K562 (cell line): Measurements from ENCODE around the gene ENDOU. TPM values are rescaled to one million over a fixed set of nuclear protein-coding genes. Genes with fewer than 3 reads are reported as not detected.
A peak's percentile ranks its signal among the peaks of the same experiment; 100 is the strongest.

Source experiments
- ATAC-seq: fragments of 200-7000 bp; cut with Tn5 transposase; 3 replicates; pipeline ENCODE4 v1.9.1; 2020; ENCODE audit warnings: moderate library complexity
- BruUV-seq: library from RNA; stranded (reverse); fragments of 400-500 nt; replicated peaks from 2 replicates; lab custom pipeline; 2021; lab: Mats Ljungman, UMichigan
- CTCF ChIA-PET: fragments of 300-600 bp; formaldehyde crosslinking; extraction: SDS; loops from one replicate; lab custom pipeline; 2021; ENCODE audit warnings: low intra/inter-chr PET ratio; lab: Yijun Ruan, JAX
- POLR2A ChIA-PET: fragments of 300-600, 350-650 bp; sonication (Branson Sonifier 250); formaldehyde crosslinking; extraction: SDS; loops from one replicate; lab custom pipeline; 2021; ENCODE audit warnings: antibody characterized with exemption, inconsistent platforms; lab: Yijun Ruan, JAX
- DNase-seq, 4 experiments: peaks; one replicate each; pipeline versions ENCODE4 v3.0.0 to v3.0.0-alpha.2; 2011 to 2018; ENCODE audit warnings: low spot score in 3 of 4, mixed read lengths in 3 of 4; ENCODE audit errors: extremely low read depth in 1 of 4
- FAIRE-seq: peaks from 2 replicates; lab custom pipeline; 2011; peaks lifted over from hg19 to GRCh38; lab: Jason Lieb, UNC
- H2AFZ ChIP-seq: 2 replicates; pipeline ENCODE4 v1.6.0; 2011; ENCODE audit warnings: low read depth, low read length, control low read depth, inconsistent platforms
- H3K27ac ChIP-seq: fragments of 200-600 bp; 3 replicates; pipeline ENCODE4 v1.8.0; 2011; ENCODE audit warnings: low read depth, mild to moderate bottlenecking, control low read depth, inconsistent platforms, low read length, moderate library complexity, mixed read lengths; ENCODE audit errors: extremely low read depth
- H3K27me3 ChIP-seq, 2 experiments: fragments of 300-600 bp in 1 of 2; 2 replicates in 1 of 2; 3 replicates in 1 of 2; pipeline versions ENCODE4 v1.6.0 to v1.8.0; 2011; ENCODE audit warnings: inconsistent platforms in 2 of 2, low read length in 2 of 2, mild to moderate bottlenecking in 1 of 2, mixed read lengths in 1 of 2, moderate library complexity in 1 of 2; ENCODE audit not compliant: control insufficient read depth in 2 of 2, insufficient read depth in 2 of 2
- H3K36me3 ChIP-seq: fragments of 300-600 bp; 3 replicates; pipeline ENCODE4 v1.8.0; 2011; ENCODE audit warnings: mild to moderate bottlenecking, low read length, inconsistent platforms; ENCODE audit not compliant: control insufficient read depth, insufficient read depth
- H3K4me1 ChIP-seq, 2 experiments: fragments of 200-600 bp in 1 of 2; replicated peaks in 1 of 2; 2 replicates in 1 of 2; 3 replicates in 1 of 2; pipeline versions ENCODE4 v1.5.1 to v1.8.0; 2011; ENCODE audit warnings: inconsistent platforms in 2 of 2, low read length in 2 of 2, mild to moderate bottlenecking in 1 of 2, mixed read lengths in 1 of 2, moderate library complexity in 1 of 2; ENCODE audit not compliant: control insufficient read depth in 2 of 2, insufficient read depth in 2 of 2
- H3K4me2 ChIP-seq: 2 replicates; pipeline ENCODE4 v1.6.1; 2011; ENCODE audit warnings: low read length, control low read depth, inconsistent platforms, mixed read lengths; ENCODE audit not compliant: insufficient read depth
- H3K4me3 ChIP-seq: fragments of 200-600 bp; sonication (generic), shearing (Covaris generic); 2 replicates; pipeline ENCODE4 v1.5.1; 2016; ENCODE audit warnings: control low read depth, inconsistent platforms
- H3K79me2 ChIP-seq: fragments of 200-600 bp; 3 replicates; pipeline ENCODE4 v1.8.0; 2011; ENCODE audit warnings: low read length, inconsistent platforms; ENCODE audit not compliant: control insufficient read depth, insufficient read depth
- H3K9ac ChIP-seq, 2 experiments: 2 replicates each; pipeline versions ENCODE4 v1.6.0 to v1.6.1; 2011; ENCODE audit warnings: low read depth in 2 of 2, low read length in 2 of 2, control low read depth in 1 of 2, inconsistent platforms in 1 of 2, mild to moderate bottlenecking in 1 of 2, mixed read lengths in 1 of 2; ENCODE audit not compliant: insufficient read depth in 1 of 2
- H3K9me1 ChIP-seq: one replicate; pipeline ENCODE4 v1.6.0; 2011; ENCODE audit warnings: inconsistent platforms, mild to moderate bottlenecking, low read length, moderate library complexity; ENCODE audit not compliant: control insufficient read depth, insufficient read depth
- H3K9me3 ChIP-seq: replicated peaks from 2 replicates; pipeline ENCODE4 v1.5.1; 2011; ENCODE audit warnings: low read depth, low read length, inconsistent platforms; ENCODE audit not compliant: control insufficient read depth, insufficient read depth
- H4K20me1 ChIP-seq: replicated peaks from 2 replicates; pipeline ENCODE4 v1.6.1; 2011; ENCODE audit warnings: low read length, inconsistent platforms, mixed read lengths; ENCODE audit not compliant: control insufficient read depth, insufficient read depth
- ETV1 ChIP-seq: fragments of 450-650 bp; conservative IDR thresholded peaks from 2 replicates; pipeline ENCODE4 v1.6.1; 2016; ENCODE audit warnings: missing genetic modification characterization, control low read depth, low read depth, missing compliant biosample characterization
- FOXO4 ChIP-seq: fragments of 450-650 bp; formaldehyde crosslinking; IDR thresholded peaks from 2 replicates; pipeline ENCODE4 v1.4.0; 2020; ENCODE audit warnings: mild to moderate bottlenecking, moderate library complexity
- HMGXB4 ChIP-seq: sonication (generic); formaldehyde crosslinking; IDR thresholded peaks from 2 replicates; pipeline ENCODE4 v1.8.1; 2023; ENCODE audit warnings: mild to moderate bottlenecking, missing genetic modification reagents
- HNRNPLL ChIP-seq: fragments of 200-400 bp; formaldehyde crosslinking; IDR thresholded peaks from 2 replicates; pipeline ENCODE4 v1.6.1; 2017; ENCODE audit warnings: low read length, low read depth, mild to moderate bottlenecking; ENCODE audit not compliant: poor library complexity, severe bottlenecking
- ILF3 ChIP-seq: fragments of 450-650 bp; IDR thresholded peaks from 2 replicates; pipeline ENCODE4 v1.6.1; 2018; ENCODE audit warnings: antibody characterized with exemption, mild to moderate bottlenecking, moderate library complexity, borderline replicate concordance
- PATZ1 ChIP-seq: fragments of 250-450 bp; sonication (Bioruptor Pico); IDR thresholded peaks from 2 replicates; pipeline ENCODE4 v1.5.0; 2020; ENCODE audit warnings: mild to moderate bottlenecking, borderline replicate concordance
- PCBP1 ChIP-seq: fragments of 200-400 bp; formaldehyde crosslinking; IDR thresholded peaks from 2 replicates; pipeline ENCODE4 v1.6.1; 2018; ENCODE audit warnings: mild to moderate bottlenecking, low read depth, low read length; ENCODE audit not compliant: poor library complexity, severe bottlenecking
- RBM22 ChIP-seq: fragments of 200-400 bp; formaldehyde crosslinking; IDR thresholded peaks from 2 replicates; pipeline ENCODE4 v1.6.1; 2018; ENCODE audit warnings: low read length, low read depth; ENCODE audit not compliant: poor library complexity, severe bottlenecking
- RBM25 ChIP-seq: fragments of 200-400 bp; formaldehyde crosslinking; IDR thresholded peaks from 2 replicates; pipeline ENCODE4 v1.6.1; 2018; ENCODE audit warnings: low read length, low read depth, moderate library complexity; ENCODE audit not compliant: severe bottlenecking
- RFX7 ChIP-seq: fragments of 250-450 bp; sonication (Bioruptor Pico); IDR thresholded peaks from 2 replicates; pipeline ENCODE4 v1.5.1; 2021; ENCODE audit warnings: mild to moderate bottlenecking
- SIN3A ChIP-seq, 2 experiments: fragments of 150-350 bp in 1 of 2; IDR thresholded peaks; 2 replicates each; pipeline ENCODE4 v1.6.1; 2011 to 2016; ENCODE audit warnings: borderline replicate concordance in 2 of 2, low read depth in 2 of 2, low read length in 2 of 2, mild to moderate bottlenecking in 2 of 2, moderate library complexity in 2 of 2; ENCODE audit not compliant: control insufficient read depth in 1 of 2
- SMARCA5 ChIP-seq: fragments of 450-650 bp; IDR thresholded peaks from 2 replicates; pipeline ENCODE4 v1.6.1; 2016
- THRA ChIP-seq: fragments of 450-650 bp; IDR thresholded peaks from 2 replicates; pipeline ENCODE4 v1.6.1; 2017; ENCODE audit warnings: mild to moderate bottlenecking, moderate library complexity
- WGBS: fragments of 100-300 bp; shearing (Covaris generic); methylation state at CpG from one replicate; pipeline ENCODE4 v1.1.6; 2016; ENCODE audit warnings: low coverage, mixed read lengths; ENCODE audit not compliant: insufficient coverage; ENCODE audit errors: missing lambda C conversion rate; 5-methylcytosine and 5-hydroxymethylcytosine counted together
- in situ Hi-C: fragments of 300-500 bp; cut with MboI; formaldehyde crosslinking; loops from 4 replicates; pipeline ENCODE4 v1.15.0; 2018; ENCODE audit warnings: inconsistent platforms, mixed read lengths
- intact Hi-C: fragments of 100-400 bp; cut with micrococcal nuclease; formaldehyde crosslinking; loops from 2 replicates; pipeline ENCODE4 v1.14.2; 2022
- polyA plus RNA-seq, 8 experiments: library from polyadenylated mRNA; depleted of rRNA in 4 of 8; stranded (reverse) in 5 of 8; unstranded in 3 of 8; fragments of >200 nt; fragmentation: Nextera tagmentation in 2 of 8; fragmentation: Illumina TruSeq in 1 of 8; extraction: Ambion mirVana in 2 of 8; extraction: Trizol in 1 of 8; gene quantifications; 2 replicates each; pipeline versions ENCODE4 v1.2.1 to v1.2.3, GENCODE V29; 2011 to 2014; ENCODE audit warnings: inconsistent platforms in 1 of 8, missing spikeins in 1 of 8
- total RNA-seq, 7 experiments: library from RNA; depleted of rRNA in 6 of 7; stranded (reverse); fragments of >200 nt in 6 of 7; fragmentation: Illumina TruSeq in 2 of 7; extraction: Trizol in 2 of 7; gene quantifications; 2 replicates each; pipeline versions ENCODE4 v1.2.1 to v1.2.3, GENCODE V29; 2011 to 2021; ENCODE audit warnings: low replicate concordance in 1 of 7

ENDOU gene
- total and polyA plus RNA-seq, 9 of the 15 experiments (the other 6 are each of a cell fraction or from before 2014, with no cell fraction given): 0.03 TPM; not detected in 8

- intact Hi-C loops: no loop called here
- TF ChIP-seq ETV1 (tag) (no peak), THRA (no peak), SIN3A (IDR thresholded peaks at IDR 0.05; ENCODE audit: borderline replicate concordance in 2 of 2, control insufficient read depth in 1 of 2, low read depth in 2 of 2, low read length in 2 of 2) (no peak), HMGXB4 (no peak; the same call in 1 of the 2 replicates), PATZ1 (CRISPR knock-in tag) (no peak), ILF3 (no peak), RBM22 (no peak), HNRNPLL (peak; percentile 12), RBM25 (peak; percentile 98), FOXO4 (CRISPR knock-in tag) (no peak), PCBP1 (no peak), SMARCA5 (peak; percentile 74), RFX7 (CRISPR knock-in tag) (no peak)
These were observed 48.7 kb upstream of the ENDOU start for GRCh38 chr12:47773858-47774580.

More at GRCh38 chr12:47773858-47774580, 48.7 kb upstream of the ENDOU start:
- ChIA-PET POLR2A (interaction anchor here (0.6 to 5.4 kb wide), 3 partner anchors 13 to 41 kb away, joined by 3 to 38 read pairs (median 3); no protein-coding TSS in a partner anchor), CTCF (interaction anchor here (1.5 to 2.8 kb wide), 2 partner anchors 31 to 68 kb away, joined by 4 to 17 read pairs; partner anchors contain the start of gene RPAP3)
- H3K36me3 ChIP-seq: peaks cover 9% of the 10 kb centered on the region; the same call in 1 of the 3 replicates
- BruUV-seq: no TSS peak
- H3K27ac ChIP-seq: peak overlapping the region; percentile 92
- H3K9me3 ChIP-seq: no peaks in the 10 kb centered on the region
- peaks cover 55 to 68% of the 10 kb centered on the region in 2 experiments for H3K4me1 ChIP-seq
- peak overlapping the region; percentile 84 to 95 for H3K9ac ChIP-seq
- H2AFZ ChIP-seq: peak overlapping the region; percentile 57
- no peaks in the 10 kb centered on the region for H3K27me3 ChIP-seq
- peaks cover 60% of the 10 kb centered on the region for H3K79me2 ChIP-seq
- peak in 2 of 4 experiments; percentile 37 to 60 for DNase-seq
- H4K20me1 ChIP-seq: peaks cover 3% of the 10 kb centered on the region; the same call in 1 of the 2 replicates
- H3K4me2 ChIP-seq: peak overlapping the region; percentile 94
- peak; percentile 10 for ATAC-seq
- H3K4me3 ChIP-seq: peak overlapping the region; percentile 83
- H3K9me1 ChIP-seq: peaks cover 5% of the 10 kb centered on the region
- 10% methylated on average over 14 of the region's 14 CpGs for WGBS
- FAIRE-seq: no peak
- in situ Hi-C loops: loop anchor here (10.0 kb wide), 1 partner anchor 59 kb away; no protein-coding TSS in a partner anchor
